ENCODE measurements around the gene KRTAP8-1. TPM values are rescaled to one million over a fixed set of nuclear protein-coding genes. Genes with fewer than 3 reads are reported as not detected.

KRTAP8-1 gene
- polyA plus RNA-seq (ENCODE audit: insufficient read length): not detected

- DNase-seq (ENCODE audit: low read depth): no peak
Measured at GRCh38 chr21:30813174-30813573, at the start of gene KRTAP8-1. Gene KRTAP8-1 (minus strand): TSS chr21:30813274. CDS start chr21:30813220, 54 bp downstream.

GRCh38 chr21:30847627-30848500, 34.8 kb upstream of the KRTAP8-1 start:
- no peak for DNase-seq (ENCODE audit: low read depth)

GRCh38 chr21:30842990-30843389, 29.9 kb upstream of the KRTAP8-1 start:
- DNase-seq (ENCODE audit: low read depth): no peak

- no peak for DNase-seq (ENCODE audit: low read depth)
Measured at GRCh38 chr21:30839304-30839703, 26.2 kb upstream of the KRTAP8-1 start.

- no peak for DNase-seq (ENCODE audit: low read depth)
Measured at GRCh38 chr21:30838536-30838935, 25.5 kb upstream of the KRTAP8-1 start.

- no peak for DNase-seq (ENCODE audit: low read depth)
Measured at GRCh38 chr21:30831194-30831765, 18.2 kb upstream of the KRTAP8-1 start.

- DNase-seq (ENCODE audit: low read depth): no peak
Measured at GRCh38 chr21:30829659-30830058, 16.6 kb upstream of the KRTAP8-1 start, which contains the start of gene KRTAP7-1. Gene KRTAP7-1 (minus strand): TSS chr21:30829759. CDS start chr21:30829698, 61 bp downstream.

GRCh38 chr21:30818837-30819610, 6.0 kb upstream of the KRTAP8-1 start:
- no peak for DNase-seq (ENCODE audit: low read depth)

GRCh38 chr21:30800605-30801004, 12.5 kb downstream of the KRTAP8-1 start:
- DNase-seq (ENCODE audit: low read depth): no peak

- DNase-seq (ENCODE audit: low read depth): no peak
Measured at GRCh38 chr21:30793581-30794314, 19.3 kb downstream of the KRTAP8-1 start.

GRCh38 chr21:30779249-30779648, 33.8 kb downstream of the KRTAP8-1 start:
- no peak for DNase-seq (ENCODE audit: low read depth)

GRCh38 chr21:30769724-30770431, 43.2 kb downstream of the KRTAP8-1 start:
- no peak for DNase-seq (ENCODE audit: low read depth)

Other genes with a start within 250 kb of the KRTAP8-1 start
- gene KRTAP22-2, start 222.9 kb downstream of the KRTAP8-1 start, polyA plus RNA-seq (ENCODE audit: insufficient read length): not detected
- not detected for gene KRTAP6-3, start 220.8 kb downstream of the KRTAP8-1 start, polyA plus RNA-seq (ENCODE audit: insufficient read length)
- gene KRTAP6-2, start 214.4 kb downstream of the KRTAP8-1 start, polyA plus RNA-seq (ENCODE audit: insufficient read length): not detected
- gene KRTAP22-1, start 212.2 kb downstream of the KRTAP8-1 start, polyA plus RNA-seq (ENCODE audit: insufficient read length): not detected
- not detected for gene KRTAP6-1, start 199.3 kb downstream of the KRTAP8-1 start, polyA plus RNA-seq (ENCODE audit: insufficient read length)
- gene KRTAP20-1, start 196.8 kb downstream of the KRTAP8-1 start, polyA plus RNA-seq (ENCODE audit: insufficient read length): not detected
- gene KRTAP20-4, start 192.6 kb downstream of the KRTAP8-1 start, polyA plus RNA-seq (ENCODE audit: insufficient read length): not detected
- gene KRTAP20-2, start 178.1 kb downstream of the KRTAP8-1 start, polyA plus RNA-seq (ENCODE audit: insufficient read length): not detected
- gene KRTAP20-3, start 170.4 kb downstream of the KRTAP8-1 start, polyA plus RNA-seq (ENCODE audit: insufficient read length): not detected
- not detected for gene KRTAP21-3, start 94.5 kb downstream of the KRTAP8-1 start, polyA plus RNA-seq (ENCODE audit: insufficient read length)
- not detected for gene KRTAP21-2, start 66.0 kb downstream of the KRTAP8-1 start, polyA plus RNA-seq (ENCODE audit: insufficient read length)
- not detected for gene KRTAP21-1, start 57.8 kb downstream of the KRTAP8-1 start, polyA plus RNA-seq (ENCODE audit: insufficient read length)
- not detected for gene KRTAP7-1, start 16.5 kb upstream of the KRTAP8-1 start, polyA plus RNA-seq (ENCODE audit: insufficient read length)
- gene KRTAP11-1, start 68.3 kb upstream of the KRTAP8-1 start, polyA plus RNA-seq (ENCODE audit: insufficient read length): not detected
- not detected for gene KRTAP19-8, start 225.2 kb upstream of the KRTAP8-1 start, polyA plus RNA-seq (ENCODE audit: insufficient read length)